Smooth muscle cell (in vitro differentiated cells): ENCODE measurements around the gene AKAP5. TPM values are rescaled to one million over a fixed set of nuclear protein-coding genes. Genes with fewer than 3 reads are reported as not detected.

Experiments used
- DNase-seq: peaks from one replicate; lab custom pipeline; 2025; ENCODE audit not compliant: unreplicated experiment; lab: John Stamatoyannopoulos, UW
- H2AFZ ChIP-seq: fragments of 200-600 bp; sonication (generic); 2 replicates; pipeline ENCODE4 v1.6.0; 2016; ENCODE audit warnings: antibody characterized with exemption, low read depth, mild to moderate bottlenecking
- H3F3A ChIP-seq: fragments of 200-600 bp; sonication (generic); 2 replicates; pipeline ENCODE4 v1.6.0; 2017; ENCODE audit warnings: antibody characterized with exemption, low read depth
- H3K27ac ChIP-seq: fragments of 200-600 bp; sonication (generic); 2 replicates; pipeline ENCODE4 v1.5.1; 2016; ENCODE audit warnings: low read depth, mild to moderate bottlenecking
- H3K27me3 ChIP-seq: fragments of 200-600 bp; sonication (generic); 2 replicates; pipeline ENCODE4 v1.6.1; 2016; ENCODE audit warnings: low read depth, mild to moderate bottlenecking
- H3K36me3 ChIP-seq: fragments of 200-600 bp; sonication (generic); 2 replicates; pipeline ENCODE4 v1.5.1; 2016; ENCODE audit warnings: low read depth
- H3K4me1 ChIP-seq: fragments of 200-600 bp; sonication (generic); 2 replicates; pipeline ENCODE4 v1.5.1; 2016; ENCODE audit warnings: low read depth
- H3K4me2 ChIP-seq: fragments of 200-600 bp; sonication (generic); 2 replicates; pipeline ENCODE4 v1.6.0; 2016; ENCODE audit warnings: mild to moderate bottlenecking
- H3K4me3 ChIP-seq: fragments of 200-600 bp; sonication (generic); 2 replicates; pipeline ENCODE4 v1.5.1; 2016; ENCODE audit warnings: mild to moderate bottlenecking
- H3K79me2 ChIP-seq: fragments of 200-600 bp; sonication (generic); 2 replicates; pipeline ENCODE4 v1.6.0; 2016; ENCODE audit warnings: low read depth, mild to moderate bottlenecking
- H3K9ac ChIP-seq: fragments of 200-600 bp; sonication (generic); 2 replicates; pipeline ENCODE4 v1.6.0; 2016; ENCODE audit warnings: low read depth
- H3K9me3 ChIP-seq: fragments of 200-600 bp; sonication (generic); replicated peaks from 2 replicates; pipeline ENCODE4 v1.5.1; 2016; ENCODE audit warnings: low read depth
- H4K20me1 ChIP-seq: fragments of 200-600 bp; sonication (generic); 2 replicates; pipeline ENCODE4 v1.6.0; 2016; ENCODE audit warnings: low read depth
- CTCF ChIP-seq: fragments of 200-600 bp; sonication (generic); IDR thresholded peaks from 2 replicates; pipeline ENCODE4 v1.5.1; 2017; ENCODE audit warnings: borderline replicate concordance, mild to moderate bottlenecking, antibody characterized with exemption; ENCODE audit not compliant: insufficient read depth, poor library complexity, severe bottlenecking
- WGBS: methylation state at CpG from one replicate; pipeline ENCODE4 v1.1.7; 2016; ENCODE audit warnings: low lambda C conversion rate; 5-methylcytosine and 5-hydroxymethylcytosine counted together
- polyA plus RNA-seq: library from polyadenylated mRNA; unstranded; fragments of >200 nt; fragmentation: Nextera tagmentation; extraction: Ambion mirVana; gene quantifications from 2 replicates; pipeline ENCODE4 v1.2.1, GENCODE V29; 2016
- total RNA-seq: library from RNA; depleted of rRNA; stranded (reverse); fragments of >200 nt; gene quantifications from 2 replicates; pipeline ENCODE4 v1.2.3, GENCODE V29; 2014

AKAP5 gene
- total and polyA plus RNA-seq, 2 experiments from 2014 or later: 0.94 to 4.4 TPM

- Histone ChIP-seq H3K4me2 (no peak overlapping the region), H3K4me3 (no peak overlapping the region), H3K9me3 (no peaks in the 10 kb centered on the region), H3K27me3 (no peaks in the 10 kb centered on the region), H4K20me1 (no peaks in the 10 kb centered on the region), H3K27ac (peak overlapping the region; percentile 10), H3K36me3 (no peaks in the 10 kb centered on the region), H3F3A (peaks cover 6% of the 10 kb centered on the region), H3K9ac (no peak overlapping the region), H3K79me2 (no peaks in the 10 kb centered on the region), H2AFZ (no peak overlapping the region), H3K4me1 (no peaks in the 10 kb centered on the region)
- WGBS: 96% methylated on average over 7 of the region's 7 CpGs
- TF ChIP-seq CTCF: no peak
- no peak for DNase-seq
These were observed 47.6 kb upstream of the AKAP5 start for GRCh38 chr14:64417771-64418125.

GRCh38 chr14:64419003-64419402, 46.3 kb upstream of the AKAP5 start:
- WGBS: 79% methylated on average over 7 of the region's 7 CpGs
- TF ChIP-seq CTCF: no peak
- DNase-seq: no peak
- no peak overlapping the region for H2AFZ ChIP-seq
- no peaks in the 10 kb centered on the region for H3K9me3 ChIP-seq
- H3K27me3 ChIP-seq: no peaks in the 10 kb centered on the region
- H3K36me3 ChIP-seq: no peaks in the 10 kb centered on the region
- H3K4me2 ChIP-seq: no peak overlapping the region
- no peaks in the 10 kb centered on the region for H3K79me2 ChIP-seq
- no peak overlapping the region for H3K9ac ChIP-seq
- H3K4me1 ChIP-seq: no peaks in the 10 kb centered on the region
- peaks cover 6% of the 10 kb centered on the region for H3F3A ChIP-seq
- no peak overlapping the region for H3K27ac ChIP-seq
- no peaks in the 10 kb centered on the region for H4K20me1 ChIP-seq
- H3K4me3 ChIP-seq: no peak overlapping the region

GRCh38 chr14:64421166-64421565, 44.1 kb upstream of the AKAP5 start:
- 31% methylated on average over 8 of the region's 8 CpGs for WGBS
- Histone ChIP-seq H3K36me3 (no peaks in the 10 kb centered on the region), H3K79me2 (no peaks in the 10 kb centered on the region), H3K27ac (no peak overlapping the region), H4K20me1 (no peaks in the 10 kb centered on the region), H3F3A (peaks cover 6% of the 10 kb centered on the region), H3K4me1 (no peaks in the 10 kb centered on the region), H2AFZ (no peak overlapping the region), H3K4me2 (no peak overlapping the region), H3K27me3 (no peaks in the 10 kb centered on the region), H3K4me3 (no peak overlapping the region), H3K9ac (no peak overlapping the region), H3K9me3 (no peaks in the 10 kb centered on the region)
- no peak for TF ChIP-seq CTCF
- no peak for DNase-seq

GRCh38 chr14:64422005-64422404, 43.3 kb upstream of the AKAP5 start:
- H3K27me3 ChIP-seq: no peaks in the 10 kb centered on the region
- H3K36me3 ChIP-seq: peaks cover 3% of the 10 kb centered on the region
- no peak overlapping the region for H3K4me2 ChIP-seq
- no peak overlapping the region for H3K27ac ChIP-seq
- H3K9ac ChIP-seq: no peak overlapping the region
- 97% methylated on average over 1 of the region's 1 CpG for WGBS
- H3K9me3 ChIP-seq: no peaks in the 10 kb centered on the region
- no peak overlapping the region for H3K4me3 ChIP-seq
- H3F3A ChIP-seq: no peaks in the 10 kb centered on the region
- H3K4me1 ChIP-seq: no peaks in the 10 kb centered on the region
- no peaks in the 10 kb centered on the region for H3K79me2 ChIP-seq
- H2AFZ ChIP-seq: no peak overlapping the region
- H4K20me1 ChIP-seq: no peaks in the 10 kb centered on the region
- no peak for DNase-seq
- no peak for TF ChIP-seq CTCF
